AG04449 (cell line): ENCODE data around the gene STARD3.

Experiments
- CTCF ChIA-PET: fragments of 350-600 bp; formaldehyde crosslinking; extraction: SDS; loops from one replicate; lab custom pipeline; 2021; ENCODE audit warnings: antibody characterized with exemption; lab: Yijun Ruan, JAX
- POLR2A ChIA-PET: fragments of 400-600, 350-600 bp; formaldehyde crosslinking; extraction: SDS; loops from one replicate; lab custom pipeline; 2020; ENCODE audit warnings: antibody characterized with exemption, inconsistent platforms; lab: Yijun Ruan, JAX
- DNase-seq: peaks from one replicate; pipeline ENCODE4 v3.0.0-alpha.2; 2010; ENCODE audit warnings: low read depth, low spot score
- H3K4me3 ChIP-seq: 2 replicates; pipeline ENCODE4 v1.5.1; 2011; ENCODE audit warnings: low read depth, mild to moderate bottlenecking, control low read depth, low read length
- TF ChIP-seq, protein P1 (sequence below): IDR thresholded peaks from one replicate; pipeline ENCODE4 v1.5.1; 2011; ENCODE audit warnings: mild to moderate bottlenecking, moderate library complexity, low read length, control low read depth, inconsistent platforms; ENCODE audit not compliant: insufficient read depth; ENCODE audit errors: missing control alignments

Gene STARD3

DNA sequence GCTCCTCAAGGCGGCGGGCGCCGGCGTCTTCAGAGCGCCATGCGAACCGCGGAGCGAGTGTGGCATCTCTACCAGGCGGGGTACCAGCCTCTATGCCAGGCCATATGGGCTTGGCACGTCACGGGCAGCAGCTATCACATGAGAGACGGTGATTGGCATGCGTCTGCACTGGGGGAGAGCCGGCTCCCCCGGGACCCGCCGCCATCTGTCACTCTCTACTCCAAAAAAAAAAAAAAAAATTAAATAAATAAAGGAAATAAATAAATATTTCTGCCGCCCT is 29.2 kb upstream of the STARD3 start, which contains the start of gene NEUROD2:
Gene NEUROD2, minus strand, starts transcription at position 70 of the 280 bp plus-strand sequence. CDS start 1,321 bp downstream, outside the sequence.
- no peak within 1 kb of the TSS for H3K4me3 ChIP-seq
- ChIA-PET CTCF (interaction anchor here (6.4 kb wide), 1 partner anchor 13 kb away, joined by 71 read pairs; no protein-coding TSS in a partner anchor), POLR2A (no interaction called here)
- DNase-seq: no peak
- TF ChIP-seq, protein P1, sequence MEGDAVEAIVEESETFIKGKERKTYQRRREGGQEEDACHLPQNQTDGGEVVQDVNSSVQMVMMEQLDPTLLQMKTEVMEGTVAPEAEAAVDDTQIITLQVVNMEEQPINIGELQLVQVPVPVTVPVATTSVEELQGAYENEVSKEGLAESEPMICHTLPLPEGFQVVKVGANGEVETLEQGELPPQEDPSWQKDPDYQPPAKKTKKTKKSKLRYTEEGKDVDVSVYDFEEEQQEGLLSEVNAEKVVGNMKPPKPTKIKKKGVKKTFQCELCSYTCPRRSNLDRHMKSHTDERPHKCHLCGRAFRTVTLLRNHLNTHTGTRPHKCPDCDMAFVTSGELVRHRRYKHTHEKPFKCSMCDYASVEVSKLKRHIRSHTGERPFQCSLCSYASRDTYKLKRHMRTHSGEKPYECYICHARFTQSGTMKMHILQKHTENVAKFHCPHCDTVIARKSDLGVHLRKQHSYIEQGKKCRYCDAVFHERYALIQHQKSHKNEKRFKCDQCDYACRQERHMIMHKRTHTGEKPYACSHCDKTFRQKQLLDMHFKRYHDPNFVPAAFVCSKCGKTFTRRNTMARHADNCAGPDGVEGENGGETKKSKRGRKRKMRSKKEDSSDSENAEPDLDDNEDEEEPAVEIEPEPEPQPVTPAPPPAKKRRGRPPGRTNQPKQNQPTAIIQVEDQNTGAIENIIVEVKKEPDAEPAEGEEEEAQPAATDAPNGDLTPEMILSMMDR: no peak

GRCh38 chr17:39608142-39608981 is 28.6 kb upstream of the STARD3 start:
- CTCF ChIA-PET: interaction anchor here (1.4 to 6.4 kb wide), 2 partner anchors 13 kb away, joined by 7 to 71 read pairs; no protein-coding TSS in a partner anchor
- DNase-seq: no peak
- no peak overlapping the region for H3K4me3 ChIP-seq
- TF ChIP-seq, protein P1: no peak
- POLR2A ChIA-PET: no interaction called here

DNA sequence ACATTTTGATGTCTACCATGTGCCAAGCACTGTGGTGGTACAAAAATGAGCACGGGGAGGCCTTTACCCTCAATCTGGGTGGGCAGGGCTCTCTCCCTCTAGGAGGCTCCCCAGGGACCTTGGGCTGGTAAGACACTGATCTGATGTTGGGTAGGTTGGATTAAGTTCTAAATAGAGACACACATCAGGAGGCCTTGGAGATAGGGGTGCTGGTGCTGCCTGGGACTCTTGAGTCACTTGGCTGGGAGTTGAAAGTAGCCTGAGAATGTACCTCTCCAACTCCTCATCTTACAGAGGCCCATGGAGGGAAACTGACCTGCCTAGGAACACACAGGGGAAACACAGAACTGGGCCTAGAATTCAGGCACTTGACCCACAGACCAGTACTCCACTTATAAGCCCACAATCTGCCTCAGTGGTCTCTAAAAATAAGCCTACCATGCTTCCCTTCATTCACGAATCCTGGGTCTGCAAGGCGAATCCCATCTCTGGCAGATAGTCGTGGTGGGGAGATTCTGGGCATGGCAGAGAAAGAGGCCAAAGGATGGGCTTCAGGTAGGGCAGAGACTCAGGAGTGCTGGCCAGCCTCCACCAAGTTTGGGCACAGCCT is 27.4 kb upstream of the STARD3 start:
- ChIA-PET POLR2A (no interaction called here), CTCF (interaction anchor here (1.4 kb wide), 1 partner anchor 12 kb away, joined by 7 read pairs; no protein-coding TSS in a partner anchor)
- no peak overlapping the region for H3K4me3 ChIP-seq
- no peak for DNase-seq
- TF ChIP-seq, protein P1: no peak

GRCh38 chr17:39611401-39612112 is 25.4 kb upstream of the STARD3 start:
- ChIA-PET POLR2A (no interaction called here), CTCF (interaction anchor here (1.5 to 5.3 kb wide), 2 partner anchors 10 to 38 kb away, joined by 4 to 60 read pairs; no protein-coding TSS in a partner anchor)

DNA sequence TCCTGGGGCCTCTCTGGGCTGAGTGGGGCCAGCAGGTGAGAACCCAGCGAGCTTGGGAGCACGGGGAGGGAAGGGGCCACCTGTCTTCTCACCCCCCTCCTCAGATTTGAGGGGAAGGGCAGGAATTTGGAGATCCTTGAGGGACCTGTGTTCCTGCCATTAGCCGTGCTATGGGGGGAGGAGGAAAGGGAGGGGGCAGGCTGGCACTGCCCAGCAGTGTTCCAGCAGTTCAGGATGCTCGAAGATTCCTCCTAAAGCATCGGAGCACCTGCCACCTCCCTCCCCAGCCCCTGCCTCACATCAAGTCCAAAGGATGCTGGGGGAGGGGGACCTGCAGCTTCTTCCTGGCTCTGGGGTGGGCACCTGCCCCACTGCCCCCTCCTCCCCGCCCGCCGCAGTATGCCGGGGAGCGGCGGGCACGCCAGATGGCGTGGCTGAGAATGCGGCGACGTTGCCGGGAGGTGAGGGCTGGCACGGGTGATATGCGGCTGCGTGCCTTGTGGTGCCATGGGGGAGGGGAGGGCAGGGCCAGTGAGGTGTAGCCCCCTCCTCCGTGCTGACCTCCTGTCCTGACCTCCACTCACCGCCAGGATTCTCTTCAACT is 24.6 kb upstream of the STARD3 start:
- no peak overlapping the region for H3K4me3 ChIP-seq
- POLR2A ChIA-PET: no interaction called here
- CTCF ChIA-PET: interaction anchor here (1.5 to 23.4 kb wide), 4 partner anchors 9 to 57 kb away, joined by 4 to 822 read pairs (median 420); partner anchors contain the start of genes PPP1R1B and STARD3
- TF ChIP-seq, protein P1: no peak
- DNase-seq: no peak

More at GRCh38 chr17:39611401-39612112, 25.4 kb upstream of the STARD3 start:
- DNase-seq: no peak
- TF ChIP-seq, protein P1: no peak
- no peak overlapping the region for H3K4me3 ChIP-seq
